H1 (cell line): ENCODE results near the gene SSUH2. TPM values are rescaled to one million over a fixed set of nuclear protein-coding genes. Genes with fewer than 3 reads are reported as not detected.

Experiments
- CBX5 ChIP-seq: fragments of 300-800, 300-1000 bp; sonication (generic); IDR thresholded peaks from 2 replicates; pipeline ENCODE4 v1.7.1; 2016; ENCODE audit warnings: antibody characterized with exemption, low read length, low read depth
- CBX8 ChIP-seq: fragments of 300-800, 300-1000 bp; sonication (generic); IDR thresholded peaks from 2 replicates; pipeline ENCODE4 v1.7.1; 2016; ENCODE audit warnings: low read depth, low read length, borderline replicate concordance
- CEBPB ChIP-seq: IDR thresholded peaks from 2 replicates; pipeline ENCODE4 v1.6.1; 2012; ENCODE audit warnings: low read depth, low read length
- CREB1 ChIP-seq: IDR thresholded peaks from 2 replicates; pipeline ENCODE4 v1.6.1; 2012; ENCODE audit warnings: inconsistent platforms
- EZH2 ChIP-seq: fragments of 200-600 bp; sonication (generic); IDR thresholded peaks from 2 replicates; pipeline ENCODE4 v1.7.1; 2012; ENCODE audit warnings: low read depth, mild to moderate bottlenecking, moderate library complexity, low read length, inconsistent platforms; ENCODE audit not compliant: severe bottlenecking
- JUN ChIP-seq: IDR thresholded peaks from 2 replicates; pipeline ENCODE4 v1.6.1; 2011; ENCODE audit warnings: low read depth, mild to moderate bottlenecking, improper control_type of control experiment, low read length
- RNF2 ChIP-seq: fragments of 200-900, 300-1000 bp; sonication (generic); IDR thresholded peaks from 2 replicates; pipeline ENCODE4 v1.7.1; 2016; ENCODE audit warnings: borderline replicate concordance, low read depth, mild to moderate bottlenecking, antibody characterized with exemption, low read length; ENCODE audit not compliant: poor library complexity, severe bottlenecking; ENCODE audit errors: missing control alignments
- SP1 ChIP-seq: IDR thresholded peaks from 2 replicates; pipeline ENCODE4 v1.6.1; 2011; ENCODE audit warnings: low read depth, low read length
- SP4 ChIP-seq: IDR thresholded peaks from 2 replicates; pipeline ENCODE4 v1.6.1; 2012; ENCODE audit warnings: low read length, inconsistent platforms
- polyA plus RNA-seq, 7 experiments: library from polyadenylated mRNA; depleted of rRNA in 3 of 7; stranded (reverse) in 5 of 7; unstranded in 2 of 7; fragments of >200 nt in 5 of 7; fragments of 200-250 nt in 2 of 7; gene quantifications; 1 replicate in 5 of 7; 2 replicates in 1 of 7; 4 replicates in 1 of 7; pipeline versions ENCODE4 v1.2.1 to v1.2.3, GENCODE V29; 2011 to 2013; ENCODE audit warnings: missing spikeins in 2 of 7, mixed read lengths in 2 of 7
- total RNA-seq: library from RNA; stranded (reverse); fragmentation: NEBNext Ultra II Directional; extraction: Animal tissue kit (Norgen Biotek cat#: 25700); gene quantifications from 2 replicates; pipeline ENCODE4 v1.2.1, GENCODE V29; 2021
- TF ChIP-seq, protein P1 (sequence below): fragments of 300-600 bp; sonication (generic); IDR thresholded peaks from 2 replicates; pipeline ENCODE4 v1.7.1; 2012; ENCODE audit warnings: low read length, moderate library complexity, mild to moderate bottlenecking, inconsistent platforms; ENCODE audit not compliant: insufficient replicate concordance
- TF ChIP-seq, protein P2 (sequence below): IDR thresholded peaks from 2 replicates; pipeline ENCODE4 v1.6.1; 2011; ENCODE audit warnings: low read depth, mild to moderate bottlenecking, low read length; ENCODE audit not compliant: insufficient read depth

Gene SSUH2
- total and polyA plus RNA-seq, 2 of the 8 experiments (the other 6 are each of a cell fraction or from before 2014, with no cell fraction given), result 0.62 to 0.69 TPM

DNA sequence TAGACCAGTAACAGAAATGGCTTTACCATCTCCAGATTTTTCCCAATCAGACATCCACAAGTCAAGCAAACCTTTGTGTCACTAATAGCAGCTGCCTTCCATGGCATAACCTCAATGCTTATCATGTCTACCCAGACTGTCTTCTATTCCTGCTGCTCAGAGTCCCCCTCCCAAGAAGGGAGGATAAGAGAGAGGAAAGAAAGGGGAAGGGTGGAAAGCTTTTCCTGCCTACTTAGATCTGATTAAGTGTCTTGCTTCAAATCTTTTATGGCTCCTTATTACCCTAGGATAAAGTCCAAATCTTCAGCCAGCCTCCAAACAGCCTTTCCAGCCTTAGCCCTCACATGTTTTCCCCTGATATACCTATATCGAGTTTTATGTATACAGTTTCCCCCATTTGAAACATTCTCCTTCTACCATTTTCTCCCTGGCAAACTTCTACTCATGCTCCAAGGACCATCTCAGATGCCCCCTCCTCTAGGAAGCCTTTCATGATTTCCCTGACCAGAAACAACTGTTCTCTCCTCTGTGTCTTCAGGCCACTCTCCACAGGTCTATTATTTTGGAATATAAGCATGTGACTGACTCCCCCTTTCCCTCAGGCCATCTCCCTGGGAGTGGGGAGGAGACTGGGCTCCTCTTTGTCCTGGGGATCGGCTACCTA, 7.9 kb upstream of the SSUH2 start (continued):
- TF ChIP-seq, protein P1, sequence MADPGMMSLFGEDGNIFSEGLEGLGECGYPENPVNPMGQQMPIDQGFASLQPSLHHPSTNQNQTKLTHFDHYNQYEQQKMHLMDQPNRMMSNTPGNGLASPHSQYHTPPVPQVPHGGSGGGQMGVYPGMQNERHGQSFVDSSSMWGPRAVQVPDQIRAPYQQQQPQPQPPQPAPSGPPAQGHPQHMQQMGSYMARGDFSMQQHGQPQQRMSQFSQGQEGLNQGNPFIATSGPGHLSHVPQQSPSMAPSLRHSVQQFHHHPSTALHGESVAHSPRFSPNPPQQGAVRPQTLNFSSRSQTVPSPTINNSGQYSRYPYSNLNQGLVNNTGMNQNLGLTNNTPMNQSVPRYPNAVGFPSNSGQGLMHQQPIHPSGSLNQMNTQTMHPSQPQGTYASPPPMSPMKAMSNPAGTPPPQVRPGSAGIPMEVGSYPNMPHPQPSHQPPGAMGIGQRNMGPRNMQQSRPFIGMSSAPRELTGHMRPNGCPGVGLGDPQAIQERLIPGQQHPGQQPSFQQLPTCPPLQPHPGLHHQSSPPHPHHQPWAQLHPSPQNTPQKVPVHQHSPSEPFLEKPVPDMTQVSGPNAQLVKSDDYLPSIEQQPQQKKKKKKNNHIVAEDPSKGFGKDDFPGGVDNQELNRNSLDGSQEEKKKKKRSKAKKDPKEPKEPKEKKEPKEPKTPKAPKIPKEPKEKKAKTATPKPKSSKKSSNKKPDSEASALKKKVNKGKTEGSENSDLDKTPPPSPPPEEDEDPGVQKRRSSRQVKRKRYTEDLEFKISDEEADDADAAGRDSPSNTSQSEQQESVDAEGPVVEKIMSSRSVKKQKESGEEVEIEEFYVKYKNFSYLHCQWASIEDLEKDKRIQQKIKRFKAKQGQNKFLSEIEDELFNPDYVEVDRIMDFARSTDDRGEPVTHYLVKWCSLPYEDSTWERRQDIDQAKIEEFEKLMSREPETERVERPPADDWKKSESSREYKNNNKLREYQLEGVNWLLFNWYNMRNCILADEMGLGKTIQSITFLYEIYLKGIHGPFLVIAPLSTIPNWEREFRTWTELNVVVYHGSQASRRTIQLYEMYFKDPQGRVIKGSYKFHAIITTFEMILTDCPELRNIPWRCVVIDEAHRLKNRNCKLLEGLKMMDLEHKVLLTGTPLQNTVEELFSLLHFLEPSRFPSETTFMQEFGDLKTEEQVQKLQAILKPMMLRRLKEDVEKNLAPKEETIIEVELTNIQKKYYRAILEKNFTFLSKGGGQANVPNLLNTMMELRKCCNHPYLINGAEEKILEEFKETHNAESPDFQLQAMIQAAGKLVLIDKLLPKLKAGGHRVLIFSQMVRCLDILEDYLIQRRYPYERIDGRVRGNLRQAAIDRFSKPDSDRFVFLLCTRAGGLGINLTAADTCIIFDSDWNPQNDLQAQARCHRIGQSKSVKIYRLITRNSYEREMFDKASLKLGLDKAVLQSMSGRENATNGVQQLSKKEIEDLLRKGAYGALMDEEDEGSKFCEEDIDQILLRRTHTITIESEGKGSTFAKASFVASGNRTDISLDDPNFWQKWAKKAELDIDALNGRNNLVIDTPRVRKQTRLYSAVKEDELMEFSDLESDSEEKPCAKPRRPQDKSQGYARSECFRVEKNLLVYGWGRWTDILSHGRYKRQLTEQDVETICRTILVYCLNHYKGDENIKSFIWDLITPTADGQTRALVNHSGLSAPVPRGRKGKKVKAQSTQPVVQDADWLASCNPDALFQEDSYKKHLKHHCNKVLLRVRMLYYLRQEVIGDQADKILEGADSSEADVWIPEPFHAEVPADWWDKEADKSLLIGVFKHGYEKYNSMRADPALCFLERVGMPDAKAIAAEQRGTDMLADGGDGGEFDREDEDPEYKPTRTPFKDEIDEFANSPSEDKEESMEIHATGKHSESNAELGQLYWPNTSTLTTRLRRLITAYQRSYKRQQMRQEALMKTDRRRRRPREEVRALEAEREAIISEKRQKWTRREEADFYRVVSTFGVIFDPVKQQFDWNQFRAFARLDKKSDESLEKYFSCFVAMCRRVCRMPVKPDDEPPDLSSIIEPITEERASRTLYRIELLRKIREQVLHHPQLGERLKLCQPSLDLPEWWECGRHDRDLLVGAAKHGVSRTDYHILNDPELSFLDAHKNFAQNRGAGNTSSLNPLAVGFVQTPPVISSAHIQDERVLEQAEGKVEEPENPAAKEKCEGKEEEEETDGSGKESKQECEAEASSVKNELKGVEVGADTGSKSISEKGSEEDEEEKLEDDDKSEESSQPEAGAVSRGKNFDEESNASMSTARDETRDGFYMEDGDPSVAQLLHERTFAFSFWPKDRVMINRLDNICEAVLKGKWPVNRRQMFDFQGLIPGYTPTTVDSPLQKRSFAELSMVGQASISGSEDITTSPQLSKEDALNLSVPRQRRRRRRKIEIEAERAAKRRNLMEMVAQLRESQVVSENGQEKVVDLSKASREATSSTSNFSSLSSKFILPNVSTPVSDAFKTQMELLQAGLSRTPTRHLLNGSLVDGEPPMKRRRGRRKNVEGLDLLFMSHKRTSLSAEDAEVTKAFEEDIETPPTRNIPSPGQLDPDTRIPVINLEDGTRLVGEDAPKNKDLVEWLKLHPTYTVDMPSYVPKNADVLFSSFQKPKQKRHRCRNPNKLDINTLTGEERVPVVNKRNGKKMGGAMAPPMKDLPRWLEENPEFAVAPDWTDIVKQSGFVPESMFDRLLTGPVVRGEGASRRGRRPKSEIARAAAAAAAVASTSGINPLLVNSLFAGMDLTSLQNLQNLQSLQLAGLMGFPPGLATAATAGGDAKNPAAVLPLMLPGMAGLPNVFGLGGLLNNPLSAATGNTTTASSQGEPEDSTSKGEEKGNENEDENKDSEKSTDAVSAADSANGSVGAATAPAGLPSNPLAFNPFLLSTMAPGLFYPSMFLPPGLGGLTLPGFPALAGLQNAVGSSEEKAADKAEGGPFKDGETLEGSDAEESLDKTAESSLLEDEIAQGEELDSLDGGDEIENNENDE, result no peak
- TF ChIP-seq, protein P2, sequence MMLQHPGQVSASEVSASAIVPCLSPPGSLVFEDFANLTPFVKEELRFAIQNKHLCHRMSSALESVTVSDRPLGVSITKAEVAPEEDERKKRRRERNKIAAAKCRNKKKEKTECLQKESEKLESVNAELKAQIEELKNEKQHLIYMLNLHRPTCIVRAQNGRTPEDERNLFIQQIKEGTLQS, result no peak
- TF ChIP-seq CBX8, result no peak
- no peak for TF ChIP-seq SP4
- TF ChIP-seq SP1, result no peak
- TF ChIP-seq EZH2, result no peak
- TF ChIP-seq RNF2, result no peak
- no peak for TF ChIP-seq CREB1
- no peak for TF ChIP-seq CBX5
- TF ChIP-seq CEBPB, result no peak
- no peak for TF ChIP-seq JUN
